Testis (tissue), 3 donors: ENCODE data around the gene C1QTNF3. TPM values are rescaled to one million over a fixed set of nuclear protein-coding genes. Genes with fewer than 3 reads are reported as not detected.

Experiments used
- DNase-seq: peaks from one replicate; pipeline ENCODE4 v3.0.0-alpha.2; 2019
- H3K27ac ChIP-seq, 2 donors: fragments of 200-600 bp; sonication (generic); one replicate each; pipeline ENCODE4 v1.5.1; 2019
- H3K27me3 ChIP-seq: fragments of 200-600 bp; sonication (generic); one replicate; pipeline ENCODE4 v1.5.1; 2019
- H3K36me3 ChIP-seq: fragments of 200-600 bp; sonication (generic); one replicate; pipeline ENCODE4 v1.5.1; 2017; ENCODE audit warnings: low read depth; ENCODE audit errors: missing control alignments
- H3K4me1 ChIP-seq: fragments of 200-600 bp; sonication (generic); one replicate; pipeline ENCODE4 v1.5.1; 2019
- H3K4me3 ChIP-seq, 2 donors: fragments of 200-600 bp; sonication (generic); one replicate each; pipeline ENCODE4 v1.5.1; 2017 to 2019
- H3K9me3 ChIP-seq: fragments of 200-600 bp; sonication (generic); one replicate; pipeline ENCODE4 v1.5.1; 2017
- CTCF ChIP-seq, 3 experiments: fragments of 450-650 bp in 2 of 3; fragments of 200-600 bp in 1 of 3; sonication (generic) in 1 of 3; IDR thresholded peaks; one replicate each; pipeline ENCODE4 v1.5.1; 2016 to 2019; ENCODE audit warnings: antibody characterized with exemption in 3 of 3, mild to moderate bottlenecking in 2 of 3, moderate library complexity in 1 of 3
- POLR2A ChIP-seq: fragments of 450-650 bp; IDR thresholded peaks from one replicate; pipeline ENCODE4 v1.6.1; 2017; ENCODE audit warnings: antibody characterized with exemption, mild to moderate bottlenecking, moderate library complexity
- WGBS, 2 donors: methylation state at CpG; one replicate each; pipeline ENCODE4 v1.1.5; 2018; 5-methylcytosine and 5-hydroxymethylcytosine counted together
- intact Hi-C: fragments of 100-400 bp; cut with DNase I; formaldehyde crosslinking; loops from one replicate; pipeline ENCODE4 v1.15.1; 2023; ENCODE audit warnings: low total_unique reads
- polyA plus RNA-seq: library from polyadenylated mRNA; stranded (reverse); fragments of 350-450 nt; fragmentation: Illumina TruSeq; extraction: RNeasy Lipid Tissue Mini Kit (QIAGEN cat#74804); gene quantifications from one replicate; pipeline ENCODE4 v1.2.3, GENCODE V29; 2014; ENCODE audit warnings: low read depth, low replicate concordance; ENCODE audit not compliant: insufficient read depth
- total RNA-seq, 2 donors: library from RNA; depleted of rRNA; stranded (reverse); fragments of >200 nt; gene quantifications; one replicate each; pipeline ENCODE4 v1.2.3, GENCODE V29; 2016

C1QTNF3 gene
- total and polyA plus RNA-seq, 3 donors from 2014 or later, result 14.1 to 31.3 (median 27.1) TPM

- H3K9me3 ChIP-seq, result no peaks in the 10 kb centered on the region
- H3K36me3 ChIP-seq, result no peaks in the 10 kb centered on the region
- H3K4me1 ChIP-seq, result no peaks in the 10 kb centered on the region
- 85 to 93% methylated on average over 4 of the region's 4 CpGs for WGBS, 2 donors
- H3K4me3 ChIP-seq, result no peak overlapping the region
- TF ChIP-seq POLR2A, result no peak
- no peak for TF ChIP-seq CTCF (IDR thresholded peaks at IDR 0.05)
- no peak for DNase-seq
- no peaks in the 10 kb centered on the region for H3K27me3 ChIP-seq
- intact Hi-C loops, result no loop called here
- no peak overlapping the region for H3K27ac ChIP-seq
These were observed 37.3 kb downstream of the C1QTNF3 start for GRCh38 chr5:34005681-34006080.

DNA sequence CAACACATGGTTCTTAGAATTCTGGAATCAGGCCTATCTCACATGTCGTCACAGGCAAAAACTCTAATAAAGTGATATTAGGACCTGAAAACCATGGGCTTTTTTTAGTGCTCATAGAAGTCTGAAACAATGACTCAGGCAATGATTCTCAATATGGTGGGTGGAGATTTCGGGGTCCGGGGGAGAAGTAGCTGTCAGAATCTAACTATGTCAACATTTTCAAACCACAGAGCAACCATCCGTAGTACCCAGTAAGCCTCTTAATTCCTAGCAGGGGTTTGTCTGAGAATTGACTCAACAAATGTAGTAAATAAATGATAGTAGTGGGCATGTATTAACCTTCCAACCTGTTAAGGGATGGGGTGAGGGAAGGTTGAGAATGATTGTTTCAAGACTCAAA, 37.8 kb downstream of the C1QTNF3 start:
- H3K4me3 ChIP-seq, result no peak overlapping the region
- intact Hi-C loops, result no loop called here
- H3K4me1 ChIP-seq, result no peaks in the 10 kb centered on the region
- DNase-seq, result no peak
- no peaks in the 10 kb centered on the region for H3K36me3 ChIP-seq
- H3K27me3 ChIP-seq, result no peaks in the 10 kb centered on the region
- H3K27ac ChIP-seq, result no peak overlapping the region
- no peak for TF ChIP-seq POLR2A
- no peak for TF ChIP-seq CTCF (IDR thresholded peaks at IDR 0.05)
- H3K9me3 ChIP-seq, result no peaks in the 10 kb centered on the region
- WGBS, 2 donors, result 88 to 95% methylated on average over 4 of the region's 4 CpGs

DNA sequence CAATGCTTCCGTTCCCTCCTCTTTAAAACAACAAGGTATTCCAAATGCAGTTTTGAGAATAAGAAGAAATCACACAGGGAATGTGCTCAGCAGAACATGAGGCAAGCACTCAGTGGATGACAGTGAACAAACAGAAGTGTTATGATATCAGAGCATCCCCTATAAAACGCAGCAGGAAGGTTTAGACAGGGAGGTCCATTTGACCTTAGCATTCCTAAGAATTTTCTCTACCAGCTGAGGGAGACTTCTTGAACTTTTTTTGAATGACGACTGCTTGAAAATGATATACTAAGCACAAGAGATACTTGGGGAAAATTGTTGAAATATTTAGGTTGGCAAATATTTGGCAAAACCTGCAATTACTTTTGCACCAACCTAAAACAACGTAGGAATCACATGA, 39.1 kb downstream of the C1QTNF3 start:
- no peak for DNase-seq
- Histone ChIP-seq H3K9me3 (no peaks in the 10 kb centered on the region), H3K36me3 (no peaks in the 10 kb centered on the region), H3K4me1 (no peaks in the 10 kb centered on the region), H3K27ac (no peak overlapping the region), H3K4me3 (no peak overlapping the region), H3K27me3 (no peaks in the 10 kb centered on the region)
- whole genome bisulfite sequencing, 2 donors, result 79 to 93% methylated on average over 4 of the region's 4 CpGs
- intact Hi-C loops, result no loop called here
- TF ChIP-seq CTCF (IDR thresholded peaks at IDR 0.05), result no peak
- no peak for TF ChIP-seq POLR2A

DNA sequence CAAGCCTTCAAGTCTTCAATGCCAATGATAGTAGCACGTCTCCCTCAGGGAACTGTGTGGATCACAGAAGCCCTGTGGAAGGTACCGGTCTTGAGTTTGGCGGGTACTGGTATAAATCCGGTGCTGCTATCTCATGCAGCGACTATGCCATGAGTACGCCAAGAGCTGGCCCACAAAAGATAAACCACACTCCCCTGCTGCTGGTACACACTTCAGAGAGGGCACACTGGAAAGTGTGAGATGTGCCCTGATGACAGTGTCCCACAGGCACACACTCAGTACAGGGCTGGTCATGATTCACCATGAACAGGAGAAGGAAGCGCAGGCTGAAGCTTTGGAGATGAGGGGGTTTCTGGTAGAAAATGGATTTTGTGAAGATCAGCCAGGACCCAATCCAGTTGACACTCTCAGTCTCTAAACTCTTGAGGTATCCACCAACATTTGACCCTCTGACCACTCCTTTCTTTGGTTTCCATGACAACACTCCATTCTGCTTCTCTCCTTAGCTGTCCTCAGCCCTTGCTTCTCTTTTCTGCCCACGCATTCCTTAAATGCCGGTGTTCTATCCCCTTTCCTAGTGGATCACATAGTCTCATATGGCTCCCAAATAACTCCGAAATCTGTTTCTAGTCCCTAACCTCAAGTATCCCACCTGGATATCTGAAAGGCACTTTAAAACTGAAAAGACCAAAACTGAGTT, 40.2 kb downstream of the C1QTNF3 start:
- no peak for DNase-seq
- no peaks in the 10 kb centered on the region for H3K9me3 ChIP-seq
- no peak overlapping the region for H3K27ac ChIP-seq
- intact Hi-C loops, result no loop called here
- WGBS, 2 donors, result 89 to 93% methylated on average over 9 to 10 of the region's 10 CpGs
- TF ChIP-seq CTCF (IDR thresholded peaks at IDR 0.05), result no peak
- no peak for TF ChIP-seq POLR2A
- no peak overlapping the region for H3K4me3 ChIP-seq
- H3K4me1 ChIP-seq, result no peaks in the 10 kb centered on the region
- no peaks in the 10 kb centered on the region for H3K27me3 ChIP-seq
- H3K36me3 ChIP-seq, result no peaks in the 10 kb centered on the region

GRCh38 chr5:34001241-34001841, 41.7 kb downstream of the C1QTNF3 start:
- no peak for DNase-seq
- Histone ChIP-seq H3K27me3 (no peaks in the 10 kb centered on the region), H3K27ac (no peak overlapping the region), H3K4me3 (no peak overlapping the region), H3K4me1 (peaks cover 3% of the 10 kb centered on the region), H3K36me3 (no peaks in the 10 kb centered on the region), H3K9me3 (no peaks in the 10 kb centered on the region)
- WGBS, 2 donors, result 83% methylated on average over 10 of the region's 10 CpGs
- intact Hi-C loops, result no loop called here
- TF ChIP-seq POLR2A (no peak), CTCF (IDR thresholded peaks at IDR 0.05) (no peak)
